HG03378 (cell line): ENCODE data around the gene SMTN.
"Not testable (repeated sequence)": the region's sequence is repeated elsewhere in the genome, so short reads cannot be mapped to it uniquely, and the experiment has no call there.

Experiments
- ATAC-seq: cut with Tn5 transposase; IDR thresholded peaks from one replicate; pipeline ENCODE4 v1.9.1; 2021; ENCODE audit warnings: mild to moderate bottlenecking, moderate library complexity; ENCODE audit not compliant: unreplicated experiment

The SMTN gene

GRCh38 chr22:31069691-31070314 is 11.3 kb upstream of the SMTN start:
- not testable (repeated sequence) for ATAC-seq

- not testable (repeated sequence) for ATAC-seq
Measured at GRCh38 chr22:31073125-31073524, 8.0 kb upstream of the SMTN start.

GRCh38 chr22:31073545-31074145 is 7.5 kb upstream of the SMTN start:
- ATAC-seq, result not testable (repeated sequence)

GRCh38 chr22:31075961-31076360 is 5.2 kb upstream of the SMTN start:
- no peak for ATAC-seq

GRCh38 chr22:31077681-31078080 is 3.4 kb upstream of the SMTN start:
- no peak for ATAC-seq

- not testable (repeated sequence) for ATAC-seq
Measured at GRCh38 chr22:31078389-31078788, 2.7 kb upstream of the SMTN start.

- no peak for ATAC-seq
Measured at GRCh38 chr22:31079095-31079642, 1.9 kb upstream of the SMTN start.

- no peak for ATAC-seq
Measured at GRCh38 chr22:31080164-31080847, 812 bp upstream of the SMTN start.

GRCh38 chr22:31081963-31082605 is 966 bp downstream of the SMTN start:
- ATAC-seq, result no peak

- no peak for ATAC-seq
Measured at GRCh38 chr22:31082606-31083376, 1.7 kb downstream of the SMTN start.

- ATAC-seq, result no peak
Measured at GRCh38 chr22:31083377-31083768, 2.3 kb downstream of the SMTN start.

- ATAC-seq, result peak; percentile 7
Measured at GRCh38 chr22:31083923-31084810, 3.0 kb downstream of the SMTN start.

- ATAC-seq, result peak; percentile 36
Measured at GRCh38 chr22:31084811-31085492, 3.8 kb downstream of the SMTN start.

GRCh38 chr22:31085493-31085824 is 4.3 kb downstream of the SMTN start:
- ATAC-seq, result no peak

- no peak for ATAC-seq
Measured at GRCh38 chr22:31085928-31086327, 4.8 kb downstream of the SMTN start.

GRCh38 chr22:31086703-31087330 is 5.7 kb downstream of the SMTN start:
- no peak for ATAC-seq

- no peak for ATAC-seq
Measured at GRCh38 chr22:31087744-31088215, 6.7 kb downstream of the SMTN start.

- no peak for ATAC-seq
Measured at GRCh38 chr22:31088233-31088986, 7.3 kb downstream of the SMTN start.
